Gastroesophageal sphincter (tissue), 4 donors: ENCODE measurements around the gene BRD8. TPM values are rescaled to one million over a fixed set of nuclear protein-coding genes. Genes with fewer than 3 reads are reported as not detected.

Experiments
- ATAC-seq: fragments of 150-250 bp; one replicate; pipeline ENCODE4 v1.9.1; 2016; ENCODE audit warnings: mild to moderate bottlenecking, moderate library complexity
- H3K27ac ChIP-seq, 4 donors: fragments of 200-600 bp; sonication (generic) in 3 of 4; 1 replicate in 3 of 4; 2 replicates in 1 of 4; pipeline ENCODE4 v1.5.1; 2016 to 2019
- H3K27me3 ChIP-seq: fragments of 200-600 bp; sonication (generic); one replicate; pipeline ENCODE4 v1.5.1; 2019
- H3K36me3 ChIP-seq, 2 donors: fragments of 200-600 bp; sonication (generic); one replicate each; pipeline ENCODE4 v1.5.1; 2019; ENCODE audit warnings: control low read depth in 1 of 2
- H3K4me1 ChIP-seq, 3 donors: fragments of 200-600 bp; sonication (generic); 1 replicate in 2 of 3; 2 replicates in 1 of 3; pipeline ENCODE4 v1.5.1; 2016 to 2019; ENCODE audit warnings: control low read depth in 2 of 3
- H3K4me3 ChIP-seq, 2 donors: fragments of 200-600 bp; sonication (generic); one replicate each; pipeline ENCODE4 v1.5.1; 2019; ENCODE audit warnings: mild to moderate bottlenecking in 1 of 2, moderate library complexity in 1 of 2
- H3K9me3 ChIP-seq, 3 donors: fragments of 200-600 bp; sonication (generic); one replicate each; pipeline ENCODE4 v1.5.1; 2017 to 2019; ENCODE audit warnings: control low read depth in 2 of 3
- EP300 ChIP-seq: sonication (generic); formaldehyde crosslinking; IDR thresholded peaks from one replicate; pipeline ENCODE4 v1.6.1; 2017; ENCODE audit warnings: antibody characterized with exemption, mild to moderate bottlenecking
- POLR2A ChIP-seq, 2 donors: fragments of 450-650 bp; IDR thresholded peaks; one replicate each; pipeline ENCODE4 v1.6.1; 2017; ENCODE audit warnings: antibody characterized with exemption in 2 of 2, mild to moderate bottlenecking in 2 of 2, moderate library complexity in 1 of 2
- POLR2AphosphoS5 ChIP-seq: sonication (generic); formaldehyde crosslinking; IDR thresholded peaks from one replicate; pipeline ENCODE4 v1.6.1; 2017; ENCODE audit warnings: antibody characterized with exemption
- WGBS, 2 donors: methylation state at CpG; one replicate each; pipeline ENCODE4 v1.1.5; 2018; ENCODE audit warnings: low coverage in 1 of 2; 5-methylcytosine and 5-hydroxymethylcytosine counted together
- total RNA-seq, 4 donors: library from RNA; depleted of rRNA; stranded (reverse); fragments of >200 nt; gene quantifications; one replicate each; pipeline ENCODE4 v1.1.0, GENCODE V29; 2016
- TF ChIP-seq, protein P1 (sequence below), 4 experiments: fragments of 200-600 bp in 2 of 4; fragments of 450-650 bp in 2 of 4; sonication (generic) in 1 of 4; IDR thresholded peaks; one replicate each; pipeline ENCODE4 v1.5.1; 2017 to 2019; ENCODE audit warnings: antibody characterized with exemption in 4 of 4, mild to moderate bottlenecking in 2 of 4, moderate library complexity in 2 of 4

Gene BRD8
- total RNA-seq, 4 donors from 2014 or later: 33.7 to 50.9 (median 38.9) TPM

DNA sequence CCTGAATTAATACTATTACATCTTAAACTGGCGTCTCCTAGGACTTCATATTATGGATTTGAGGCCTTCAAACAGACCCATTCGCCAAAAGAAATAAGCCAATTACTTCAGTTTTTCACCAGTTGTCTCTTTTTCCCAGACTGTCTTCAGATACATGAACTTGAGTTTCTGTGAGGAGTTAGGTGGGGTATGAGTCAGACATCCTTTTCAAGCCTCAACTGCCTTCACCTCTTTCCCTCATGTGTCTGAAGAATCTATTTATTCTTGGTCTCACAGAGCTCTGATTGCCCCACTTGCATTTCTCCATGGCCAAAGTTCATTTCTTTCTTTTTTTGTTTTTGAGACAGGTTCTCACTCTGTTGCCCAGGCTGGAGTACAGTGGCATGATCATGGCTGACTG is 82.1 kb downstream of the BRD8 start:
- H3K36me3 ChIP-seq: no peaks in the 10 kb centered on the region

DNA sequence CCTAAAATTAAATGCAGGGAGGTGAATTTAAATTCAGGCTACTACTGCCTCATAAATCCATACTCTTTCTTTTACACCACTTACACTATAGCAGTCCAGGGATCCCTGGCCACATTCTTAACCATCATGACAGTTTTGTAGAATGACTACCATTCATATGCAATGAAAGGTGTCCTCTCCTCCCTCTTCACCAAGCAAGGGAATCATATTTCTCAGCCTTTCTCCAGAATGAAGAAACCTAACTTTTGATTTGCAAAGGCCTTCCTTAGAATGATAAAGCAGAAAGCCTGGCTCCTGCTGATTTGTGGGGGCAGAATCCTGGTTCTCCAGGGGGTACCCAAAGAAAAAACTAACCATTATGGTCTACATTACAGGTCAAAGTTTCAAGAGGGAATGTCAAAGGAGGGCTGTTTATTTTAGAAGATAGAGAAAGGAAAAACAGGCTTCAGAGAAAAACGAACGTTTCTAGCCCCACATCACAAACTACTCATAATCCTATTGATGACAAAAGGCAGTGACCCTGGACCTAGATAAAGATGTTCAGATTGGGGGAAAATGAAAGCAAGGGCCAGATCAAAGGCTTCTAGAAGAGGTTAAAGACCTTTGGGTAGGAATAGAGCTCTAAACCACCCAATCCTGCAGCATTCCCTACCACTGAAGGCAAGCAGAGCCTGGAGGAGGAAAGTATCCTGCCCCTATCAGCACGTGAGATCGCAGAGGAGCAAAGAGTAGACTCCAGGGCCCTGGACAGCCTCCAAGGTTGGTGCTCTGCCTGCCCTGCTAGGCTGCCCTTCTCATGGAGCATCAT is 83.1 kb downstream of the BRD8 start:
- Histone ChIP-seq H3K27me3 (peaks cover 33% of the 10 kb centered on the region), H3K4me3 (no peak overlapping the region), H3K27ac (no peak overlapping the region), H3K9me3 (no peaks in the 10 kb centered on the region), H3K36me3 (no peaks in the 10 kb centered on the region), H3K4me1 (no peaks in the 10 kb centered on the region)
- TF ChIP-seq, protein P1, sequence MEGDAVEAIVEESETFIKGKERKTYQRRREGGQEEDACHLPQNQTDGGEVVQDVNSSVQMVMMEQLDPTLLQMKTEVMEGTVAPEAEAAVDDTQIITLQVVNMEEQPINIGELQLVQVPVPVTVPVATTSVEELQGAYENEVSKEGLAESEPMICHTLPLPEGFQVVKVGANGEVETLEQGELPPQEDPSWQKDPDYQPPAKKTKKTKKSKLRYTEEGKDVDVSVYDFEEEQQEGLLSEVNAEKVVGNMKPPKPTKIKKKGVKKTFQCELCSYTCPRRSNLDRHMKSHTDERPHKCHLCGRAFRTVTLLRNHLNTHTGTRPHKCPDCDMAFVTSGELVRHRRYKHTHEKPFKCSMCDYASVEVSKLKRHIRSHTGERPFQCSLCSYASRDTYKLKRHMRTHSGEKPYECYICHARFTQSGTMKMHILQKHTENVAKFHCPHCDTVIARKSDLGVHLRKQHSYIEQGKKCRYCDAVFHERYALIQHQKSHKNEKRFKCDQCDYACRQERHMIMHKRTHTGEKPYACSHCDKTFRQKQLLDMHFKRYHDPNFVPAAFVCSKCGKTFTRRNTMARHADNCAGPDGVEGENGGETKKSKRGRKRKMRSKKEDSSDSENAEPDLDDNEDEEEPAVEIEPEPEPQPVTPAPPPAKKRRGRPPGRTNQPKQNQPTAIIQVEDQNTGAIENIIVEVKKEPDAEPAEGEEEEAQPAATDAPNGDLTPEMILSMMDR (IDR thresholded peaks at IDR 0.05): no peak
- TF ChIP-seq POLR2AphosphoS5 (no peak), EP300 (no peak), POLR2A (IDR thresholded peaks at IDR 0.05) (no peak)
- no peak for ATAC-seq
- WGBS, 2 donors: 37 to 57% methylated on average over 3 to 4 of the region's 4 CpGs

More for the DNA sequence above, 82.1 kb downstream of the BRD8 start:
- Histone ChIP-seq H3K4me1 (no peaks in the 10 kb centered on the region), H3K4me3 (no peak overlapping the region), H3K9me3 (no peaks in the 10 kb centered on the region), H3K27ac (no peak overlapping the region), H3K27me3 (peaks cover 25% of the 10 kb centered on the region)
- 79 to 84% methylated on average over 2 of the region's 2 CpGs for WGBS, 2 donors
- no peak for ATAC-seq
- TF ChIP-seq, protein P1 (IDR thresholded peaks at IDR 0.05): no peak
- no peak for TF ChIP-seq POLR2AphosphoS5

DNA sequence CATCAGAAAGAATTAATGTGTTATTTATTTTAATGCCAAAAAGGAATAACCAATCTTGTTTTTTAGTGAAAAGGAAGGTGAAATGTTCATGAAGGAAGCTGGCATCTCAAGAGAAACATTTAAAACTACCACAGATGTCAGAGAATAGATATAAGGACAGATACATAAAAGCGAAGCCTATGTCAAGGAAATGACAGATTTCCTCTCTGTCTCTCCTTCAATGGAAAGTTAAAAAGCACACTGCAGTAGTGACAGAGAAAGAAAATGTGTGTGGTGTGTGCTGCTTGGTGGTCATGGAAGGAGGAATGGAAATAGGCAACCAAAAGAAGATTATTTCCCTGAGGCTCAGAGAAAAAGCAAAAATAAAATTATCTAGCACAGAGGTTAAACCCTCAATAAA is 85.4 kb downstream of the BRD8 start:
- TF ChIP-seq POLR2AphosphoS5: no peak
- TF ChIP-seq EP300: no peak
- TF ChIP-seq, protein P1 (IDR thresholded peaks at IDR 0.05): no peak
- TF ChIP-seq POLR2A (IDR thresholded peaks at IDR 0.05): no peak
- Histone ChIP-seq H3K36me3 (no peaks in the 10 kb centered on the region), H3K4me1 (no peaks in the 10 kb centered on the region), H3K27ac (no peak overlapping the region), H3K27me3 (peaks cover 23% of the 10 kb centered on the region), H3K4me3 (no peak overlapping the region), H3K9me3 (no peaks in the 10 kb centered on the region)
- no peak for ATAC-seq
- WGBS, 2 donors: 46 to 60% methylated on average over 1 of the region's 1 CpG

DNA sequence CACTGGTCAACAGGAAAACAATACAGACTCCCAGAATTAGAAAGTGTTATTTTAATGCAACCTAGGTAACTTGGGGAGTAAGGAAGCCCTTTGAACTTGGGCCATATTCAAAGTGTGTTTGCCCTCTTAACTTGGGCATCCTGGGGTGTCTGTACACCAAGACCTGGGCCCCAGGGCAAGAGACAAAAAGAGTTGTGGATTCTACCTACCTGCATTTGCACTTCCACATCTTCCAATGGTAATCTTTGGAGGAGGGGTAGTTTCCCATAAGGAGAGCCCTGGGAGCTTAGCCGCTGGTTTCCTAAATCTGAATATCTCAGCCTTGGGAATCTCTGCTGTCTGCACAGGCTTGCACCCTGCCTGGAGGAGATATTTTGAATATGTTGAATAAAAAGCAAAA is 86.1 kb downstream of the BRD8 start:
- TF ChIP-seq POLR2A (IDR thresholded peaks at IDR 0.05) (no peak), POLR2AphosphoS5 (no peak), EP300 (no peak)
- TF ChIP-seq, protein P1 (IDR thresholded peaks at IDR 0.05): no peak
- 27 to 83% methylated on average over 1 of the region's 1 CpG for WGBS, 2 donors

DNA sequence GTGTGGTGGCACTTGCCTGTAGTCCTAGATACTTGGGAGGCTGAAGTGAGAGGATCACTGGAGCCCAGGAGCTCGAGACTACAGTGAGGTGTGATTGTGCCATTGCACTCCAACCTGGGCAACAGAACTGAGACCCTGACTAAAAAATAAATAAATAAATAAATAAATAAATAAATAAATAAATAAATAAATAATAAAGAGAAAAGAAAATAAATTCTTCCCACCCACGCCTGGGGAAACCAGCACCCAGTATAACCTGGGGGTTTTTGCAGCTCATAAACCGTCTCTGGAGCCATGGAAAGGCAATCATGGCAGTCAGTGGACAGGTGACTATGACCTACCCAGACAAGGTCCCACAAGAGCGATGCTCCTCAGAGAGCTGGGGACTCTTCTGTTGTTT is 86.7 kb downstream of the BRD8 start:
- 67 to 86% methylated on average over 3 to 4 of the region's 4 CpGs for WGBS, 2 donors

More for the DNA sequence above, 86.1 kb downstream of the BRD8 start:
- ATAC-seq: no peak
- Histone ChIP-seq H3K4me1 (no peaks in the 10 kb centered on the region), H3K4me3 (no peak overlapping the region), H3K27ac (no peak overlapping the region), H3K9me3 (no peaks in the 10 kb centered on the region), H3K36me3 (no peaks in the 10 kb centered on the region), H3K27me3 (peaks cover 16% of the 10 kb centered on the region)

More for the DNA sequence above, 86.7 kb downstream of the BRD8 start:
- Histone ChIP-seq H3K4me1 (no peaks in the 10 kb centered on the region), H3K36me3 (no peaks in the 10 kb centered on the region), H3K4me3 (no peak overlapping the region), H3K27ac (no peak overlapping the region), H3K27me3 (peaks cover 17% of the 10 kb centered on the region), H3K9me3 (no peaks in the 10 kb centered on the region)
- no peak for ATAC-seq
- TF ChIP-seq, protein P1 (IDR thresholded peaks at IDR 0.05): no peak
- no peak for TF ChIP-seq EP300
- no peak for TF ChIP-seq POLR2A (IDR thresholded peaks at IDR 0.05)
- TF ChIP-seq POLR2AphosphoS5: no peak
